H1 (cell line): ENCODE data around the gene CTTNBP2NL. TPM values are rescaled to one million over a fixed set of nuclear protein-coding genes. Genes with fewer than 3 reads are reported as not detected.

Experiments
- CTCF ChIA-PET: fragments of 300-600 bp; sonication (Branson Sonifier 250); formaldehyde crosslinking; loops from one replicate; lab custom pipeline; 2021; ENCODE audit not compliant: partially characterized antibody; lab: Charles Lee
- POLR2A ChIA-PET: fragments of 300-600 bp; sonication (Branson Sonifier 250); formaldehyde crosslinking; loops from one replicate; lab custom pipeline; 2021; ENCODE audit warnings: inconsistent platforms; ENCODE audit not compliant: partially characterized antibody; lab: Charles Lee
- DNase-seq, 2 experiments: peaks; one replicate each; pipeline versions ENCODE4 v3.0.0 to v3.0.0-alpha.2; 2010 to 2022; ENCODE audit warnings: low spot score in 2 of 2, low read depth in 1 of 2, mixed read lengths in 1 of 2
- FAIRE-seq: peaks from 2 replicates; lab custom pipeline; 2011; peaks lifted over from hg19 to GRCh38; lab: Jason Lieb, UNC
- H2AFZ ChIP-seq: 2 replicates; pipeline ENCODE4 v1.8.1; 2012; ENCODE audit warnings: low read length, inconsistent platforms
- H2AK5ac ChIP-seq: 2 replicates; pipeline ENCODE4 v1.6.1; 2013; ENCODE audit warnings: low read depth, low read length
- H2BK120ac ChIP-seq: replicated peaks from 2 replicates; pipeline ENCODE3; 2013; ENCODE audit warnings: low read depth, low read length, inconsistent platforms
- H2BK12ac ChIP-seq: 2 replicates; pipeline ENCODE4 v1.6.1; 2013; ENCODE audit warnings: low read depth, low read length
- H2BK15ac ChIP-seq: 2 replicates; pipeline ENCODE4 v1.6.1; 2013; ENCODE audit warnings: low read length
- H2BK20ac ChIP-seq: 2 replicates; pipeline ENCODE4 v1.6.1; 2013; ENCODE audit warnings: low read length
- H2BK5ac ChIP-seq: 2 replicates; pipeline ENCODE4 v1.6.1; 2013; ENCODE audit warnings: low read depth, low read length
- H3K14ac ChIP-seq: 2 replicates; pipeline ENCODE4 v1.6.1; 2013; ENCODE audit warnings: inconsistent platforms; ENCODE audit not compliant: insufficient read length
- H3K18ac ChIP-seq: 2 replicates; pipeline ENCODE4 v1.6.1; 2013; ENCODE audit warnings: low read length; ENCODE audit errors: extremely low read depth
- H3K23ac ChIP-seq: 2 replicates; pipeline ENCODE4 v1.6.1; 2013; ENCODE audit warnings: inconsistent platforms; ENCODE audit not compliant: insufficient read length
- H3K23me2 ChIP-seq: 2 replicates; pipeline ENCODE4 v1.6.1; 2013; ENCODE audit warnings: low read depth, low read length
- H3K27ac ChIP-seq: 2 replicates; pipeline ENCODE4 v1.6.1; 2011; ENCODE audit warnings: low read depth, low read length, inconsistent platforms
- H3K27me3 ChIP-seq, 4 experiments: replicated peaks in 1 of 4; 1 replicate in 1 of 4; 2 replicates in 3 of 4; pipeline versions ENCODE4 v1.6.1 to v1.8.1; 2011 to 2013; ENCODE audit warnings: low read length in 3 of 4, mild to moderate bottlenecking in 3 of 4, inconsistent platforms in 2 of 4, mixed read lengths in 2 of 4, moderate library complexity in 1 of 4; ENCODE audit not compliant: control insufficient read depth in 3 of 4, insufficient read depth in 3 of 4; ENCODE audit errors: extremely low read depth in 1 of 4
- H3K36me3 ChIP-seq, 4 experiments: 2 replicates each; pipeline versions ENCODE4 v1.6.1 to v1.8.1; 2011 to 2013; ENCODE audit warnings: mild to moderate bottlenecking in 4 of 4, low read length in 3 of 4, moderate library complexity in 2 of 4, control low read depth in 1 of 4, inconsistent platforms in 1 of 4; ENCODE audit not compliant: insufficient read depth in 4 of 4, control insufficient read depth in 2 of 4
- H3K4ac ChIP-seq: replicated peaks from 2 replicates; pipeline ENCODE3; 2013; ENCODE audit warnings: low read length, low read depth, mixed read lengths, inconsistent platforms; ENCODE audit not compliant: insufficient read length
- H3K4me1 ChIP-seq, 4 experiments: replicated peaks in 1 of 4; 1 replicate in 1 of 4; 2 replicates in 3 of 4; pipeline versions ENCODE4 v1.6.1 to v1.8.1; 2011 to 2013; ENCODE audit warnings: low read length in 3 of 4, inconsistent platforms in 2 of 4, mixed read lengths in 1 of 4; ENCODE audit not compliant: insufficient read depth in 4 of 4, control insufficient read depth in 3 of 4
- H3K4me2 ChIP-seq, 2 experiments: 2 replicates each; pipeline versions ENCODE4 v1.6.1 to v1.8.1; 2011 to 2013; ENCODE audit warnings: low read depth in 2 of 2, low read length in 2 of 2, control low read depth in 1 of 2, inconsistent platforms in 1 of 2, mild to moderate bottlenecking in 1 of 2; ENCODE audit not compliant: insufficient read depth in 1 of 2
- H3K4me3 ChIP-seq, 4 experiments: fragments of 200-600, 300-600 bp in 1 of 4; sonication (generic), shearing (Covaris generic), sonication (Bioruptor Twin) in 1 of 4; 2 replicates each; pipeline versions ENCODE4 v1.5.1 to v1.8.1; 2011 to 2016; ENCODE audit warnings: low read length in 4 of 4, low read depth in 3 of 4, control low read depth in 2 of 4, inconsistent platforms in 2 of 4, mild to moderate bottlenecking in 2 of 4, mixed read lengths in 1 of 4, moderate library complexity in 1 of 4; ENCODE audit not compliant: insufficient read depth in 2 of 4; ENCODE audit errors: extremely low read depth in 1 of 4
- H3K56ac ChIP-seq: replicated peaks from 2 replicates; pipeline ENCODE3; 2013; ENCODE audit warnings: low read depth, mild to moderate bottlenecking, mixed read lengths, low read length, inconsistent platforms; ENCODE audit not compliant: insufficient read length
- H3K79me1 ChIP-seq: 2 replicates; pipeline ENCODE4 v1.6.1; 2013; ENCODE audit warnings: low read depth, low read length, control low read depth
- H3K79me2 ChIP-seq, 2 experiments: 2 replicates each; pipeline versions ENCODE4 v1.6.1 to v1.8.1; 2012 to 2013; ENCODE audit warnings: low read length in 2 of 2, mild to moderate bottlenecking in 2 of 2, inconsistent platforms in 1 of 2; ENCODE audit not compliant: insufficient read depth in 2 of 2, control insufficient read depth in 1 of 2
- H3K9ac ChIP-seq, 4 experiments: replicated peaks in 1 of 4; 1 replicate in 1 of 4; 2 replicates in 3 of 4; pipeline versions ENCODE4 v1.6.1 to v1.8.1; 2011 to 2013; ENCODE audit warnings: low read depth in 3 of 4, low read length in 3 of 4, control low read depth in 2 of 4, mild to moderate bottlenecking in 2 of 4, moderate library complexity in 2 of 4, inconsistent platforms in 1 of 4; ENCODE audit errors: extremely low read depth in 1 of 4
- H3K9me3 ChIP-seq, 2 experiments: 2 replicates each; pipeline versions ENCODE4 v1.6.1 to v1.8.1; 2012 to 2013; ENCODE audit warnings: mild to moderate bottlenecking in 2 of 2, moderate library complexity in 2 of 2, control low read depth in 1 of 2, inconsistent platforms in 1 of 2, low read depth in 1 of 2, low read length in 1 of 2, mixed read lengths in 1 of 2; ENCODE audit not compliant: insufficient read depth in 2 of 2
- H4K20me1 ChIP-seq, 2 experiments: replicated peaks in 1 of 2; 2 replicates each; pipeline versions ENCODE3 to v1.8.1; 2011 to 2013; ENCODE audit warnings: inconsistent platforms in 2 of 2, low read length in 2 of 2, mild to moderate bottlenecking in 1 of 2; ENCODE audit not compliant: insufficient read depth in 2 of 2, control insufficient read depth in 1 of 2
- H4K5ac ChIP-seq: 2 replicates; pipeline ENCODE4 v1.6.1; 2013; ENCODE audit warnings: low read length, low read depth, mixed read lengths, inconsistent platforms; ENCODE audit not compliant: insufficient read length
- H4K8ac ChIP-seq: 2 replicates; pipeline ENCODE4 v1.8.0; 2013; ENCODE audit warnings: mild to moderate bottlenecking, moderate library complexity, low read length, inconsistent platforms; ENCODE audit not compliant: insufficient read depth; ENCODE audit errors: extremely low read depth
- H4K91ac ChIP-seq: replicated peaks from 2 replicates; pipeline ENCODE3; 2013; ENCODE audit warnings: low read length, mixed read lengths, inconsistent platforms; ENCODE audit not compliant: insufficient read length
- CHD2 ChIP-seq: IDR thresholded peaks from 2 replicates; pipeline ENCODE4 v1.6.1; 2012; ENCODE audit warnings: low read length, improper control_type of control experiment
- GTF2F1 ChIP-seq: IDR thresholded peaks from 2 replicates; pipeline ENCODE4 v1.6.1; 2012; ENCODE audit warnings: low read depth, low read length, improper control_type of control experiment, borderline replicate concordance
- JUN ChIP-seq: IDR thresholded peaks from 2 replicates; pipeline ENCODE4 v1.6.1; 2011; ENCODE audit warnings: low read depth, mild to moderate bottlenecking, improper control_type of control experiment, low read length
- KDM5A ChIP-seq: fragments of 200-600 bp; IDR thresholded peaks from 2 replicates; pipeline ENCODE4 v1.7.1; 2012; ENCODE audit warnings: mild to moderate bottlenecking, low read length, inconsistent platforms, mixed read lengths
- NANOG ChIP-seq: IDR thresholded peaks from 2 replicates; pipeline ENCODE4 v1.6.1; 2011; ENCODE audit warnings: low read length, low read depth, mild to moderate bottlenecking, inconsistent platforms; ENCODE audit not compliant: insufficient read depth, poor library complexity, severe bottlenecking
- POLR2AphosphoS5 ChIP-seq: IDR thresholded peaks from 2 replicates; pipeline ENCODE4 v1.6.1; 2011; ENCODE audit warnings: low read depth, low read length
- POU5F1 ChIP-seq: IDR thresholded peaks from 2 replicates; pipeline ENCODE4 v1.6.1; 2011; ENCODE audit warnings: low read depth, mild to moderate bottlenecking, low read length, moderate library complexity
- RBBP5 ChIP-seq: IDR thresholded peaks from 2 replicates; pipeline ENCODE4 v1.7.1; 2012; ENCODE audit warnings: low read depth, mild to moderate bottlenecking, inconsistent platforms, low read length, moderate library complexity, borderline replicate concordance
- SAP30 ChIP-seq: fragments of 300-600 bp; sonication (generic); IDR thresholded peaks from 2 replicates; pipeline ENCODE4 v1.7.1; 2012; ENCODE audit warnings: low read length, moderate library complexity, mild to moderate bottlenecking, inconsistent platforms; ENCODE audit not compliant: insufficient read depth, insufficient replicate concordance
- SIX5 ChIP-seq: IDR thresholded peaks from 2 replicates; pipeline ENCODE4 v1.6.1; 2011; ENCODE audit warnings: mild to moderate bottlenecking, low read depth, low read length
- SP4 ChIP-seq: IDR thresholded peaks from 2 replicates; pipeline ENCODE4 v1.6.1; 2012; ENCODE audit warnings: low read length, inconsistent platforms
- SRF ChIP-seq: IDR thresholded peaks from 2 replicates; pipeline ENCODE4 v1.6.1; 2011; ENCODE audit warnings: mild to moderate bottlenecking, low read depth, low read length, moderate library complexity
- TAF1 ChIP-seq: IDR thresholded peaks from 2 replicates; pipeline ENCODE4 v1.6.1; 2011; ENCODE audit warnings: mild to moderate bottlenecking, low read depth, low read length
- USF2 ChIP-seq: IDR thresholded peaks from 2 replicates; pipeline ENCODE4 v1.6.1; 2011; ENCODE audit warnings: low read length, improper control_type of control experiment
- WGBS, 2 experiments: shearing (Covaris generic) in 1 of 2; methylation state at CpG; one replicate each; pipeline versions ENCODE4 v1.1.6 to v1.1.7; 2013 to 2015; ENCODE audit warnings: low lambda C conversion rate in 2 of 2, mixed read lengths in 2 of 2, inconsistent platforms in 1 of 2, low coverage in 1 of 2, missing lambda C conversion rate in 1 of 2; ENCODE audit not compliant: insufficient replicate concordance in 2 of 2, insufficient coverage in 1 of 2, insufficient read length in 1 of 2; ENCODE audit errors: extremely low coverage in 1 of 2, missing lambda C conversion rate in 1 of 2; 5-methylcytosine and 5-hydroxymethylcytosine counted together
- polyA plus RNA-seq, 7 experiments: library from polyadenylated mRNA; depleted of rRNA in 3 of 7; stranded (reverse) in 5 of 7; unstranded in 2 of 7; fragments of >200 nt in 5 of 7; fragments of 200-250 nt in 2 of 7; gene quantifications; 1 replicate in 5 of 7; 2 replicates in 1 of 7; 4 replicates in 1 of 7; pipeline versions ENCODE4 v1.2.1 to v1.2.3, GENCODE V29; 2011 to 2013; ENCODE audit warnings: missing spikeins in 2 of 7, mixed read lengths in 2 of 7
- total RNA-seq: library from RNA; stranded (reverse); fragmentation: NEBNext Ultra II Directional; extraction: Animal tissue kit (Norgen Biotek cat#: 25700); gene quantifications from 2 replicates; pipeline ENCODE4 v1.2.1, GENCODE V29; 2021

CTTNBP2NL gene
- total and polyA plus RNA-seq, 2 of the 8 experiments (the other 6 are each of a cell fraction or from before 2014, with no cell fraction given), result 6.4 to 35.1 TPM

GRCh38 chr1:112460615-112461014 lies 64.6 kb downstream of the CTTNBP2NL start:
- ChIA-PET POLR2A (no interaction called here), CTCF (interaction anchor here (0.8 to 7.9 kb wide), 3 partner anchors 8 to 154 kb away, joined by 4 to 80 read pairs (median 4); no protein-coding TSS in a partner anchor)
- Histone ChIP-seq H2BK5ac (no peak overlapping the region), H3K4me2 (no peak overlapping the region), H3K9ac (no peak overlapping the region), H3K27ac (no peak overlapping the region), H3K23me2 (no peaks in the 10 kb centered on the region), H4K91ac (no peak overlapping the region), H3K9me3 (no peaks in the 10 kb centered on the region), H3K23ac (no peak overlapping the region), H3K79me2 (no peaks in the 10 kb centered on the region), H3K79me1 (no peaks in the 10 kb centered on the region; the same call in 1 of the 2 replicates), H4K5ac (no peak overlapping the region), H3K4me1 (peaks cover 0 to 6% (median 3%) of the 10 kb centered on the region in 4 experiments; a peak in 5 of 7 replicates), H3K27me3 (peaks cover 0 to 5% (median 1%) of the 10 kb centered on the region in 4 experiments; a peak in 4 of 7 replicates), H3K4me3 (no peak overlapping the region), H2BK15ac (no peak overlapping the region), H4K8ac (no peak overlapping the region), H2BK12ac (no peak overlapping the region), H3K36me3 (peaks cover 6 to 25% (median 21%) of the 10 kb centered on the region in 4 experiments), H2BK120ac (no peak overlapping the region), H2AFZ (no peak overlapping the region), H3K18ac (no peak overlapping the region), H3K56ac (no peak overlapping the region), H2AK5ac (no peak overlapping the region), H3K4ac (no peak overlapping the region), H4K20me1 (peaks cover 0 to 3% of the 10 kb centered on the region in 2 experiments), H2BK20ac (no peak overlapping the region), H3K14ac (no peak overlapping the region)
- DNase-seq, result no peak
- WGBS, 2 experiments, result 95% methylated on average over 2 of the region's 2 CpGs; no CpG with 5 or more reads in 1 of the 2 experiments
- FAIRE-seq, result no peak
- TF ChIP-seq KDM5A (no peak), USF2 (no peak), SRF (no peak), TAF1 (no peak), POU5F1 (no peak), NANOG (no peak), POLR2AphosphoS5 (no peak), SP4 (no peak), GTF2F1 (no peak), RBBP5 (no peak), SAP30 (no peak), JUN (no peak), CHD2 (no peak), SIX5 (no peak)
